Stimulated activated CD8-positive, alpha-beta memory T cell treated with anti-CD3 and anti-CD28 coated beads, Interleukin-12 subunit alpha, Interleukin-12 subunit beta, amount 100 ng/mL, for 1 hour (primary cell): ENCODE results near the gene B4GALNT2.
"Not testable (repeated sequence)": the region's sequence is repeated elsewhere in the genome, so short reads cannot be mapped to it uniquely, and the experiment has no call there.

Experiments used
- DNase-seq: peaks from one replicate; pipeline ENCODE4 v3.0.0-alpha.2; 2020; ENCODE audit warnings: low read depth

Gene B4GALNT2

DNA sequence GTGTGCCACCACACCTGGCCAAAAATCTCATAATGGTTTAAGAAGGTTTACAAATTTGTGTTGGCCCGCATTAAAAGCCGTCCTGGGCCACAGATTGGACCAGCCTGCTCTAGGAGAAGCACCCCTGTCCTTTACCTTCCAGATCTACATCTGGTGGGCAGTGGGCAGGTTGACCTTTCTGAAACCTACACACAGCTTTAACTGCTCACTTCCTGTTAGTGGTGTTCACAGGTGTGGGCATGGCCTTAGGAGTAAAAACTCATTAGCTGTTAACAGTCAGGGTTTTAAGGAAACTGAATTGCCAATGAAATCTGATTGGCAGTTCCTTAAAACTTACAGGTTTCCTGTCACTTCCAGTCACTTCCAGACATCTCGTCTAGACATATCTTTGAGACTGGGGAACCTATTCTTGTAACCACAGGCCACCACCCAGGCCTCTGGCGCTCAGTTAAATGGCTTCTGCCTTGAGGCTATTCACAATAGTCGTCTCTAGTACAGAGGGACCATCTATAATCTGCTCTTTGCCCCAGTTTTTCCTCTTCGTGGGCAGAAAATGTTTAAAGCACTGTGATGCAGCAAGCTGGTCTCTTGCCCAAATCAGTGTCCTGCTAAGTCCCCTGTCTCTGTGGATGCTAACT, 48.5 kb downstream of the B4GALNT2 start:
- DNase-seq = no peak

GRCh38 chr17:49183341-49183740, 50.8 kb downstream of the B4GALNT2 start:
- no peak for DNase-seq

DNA sequence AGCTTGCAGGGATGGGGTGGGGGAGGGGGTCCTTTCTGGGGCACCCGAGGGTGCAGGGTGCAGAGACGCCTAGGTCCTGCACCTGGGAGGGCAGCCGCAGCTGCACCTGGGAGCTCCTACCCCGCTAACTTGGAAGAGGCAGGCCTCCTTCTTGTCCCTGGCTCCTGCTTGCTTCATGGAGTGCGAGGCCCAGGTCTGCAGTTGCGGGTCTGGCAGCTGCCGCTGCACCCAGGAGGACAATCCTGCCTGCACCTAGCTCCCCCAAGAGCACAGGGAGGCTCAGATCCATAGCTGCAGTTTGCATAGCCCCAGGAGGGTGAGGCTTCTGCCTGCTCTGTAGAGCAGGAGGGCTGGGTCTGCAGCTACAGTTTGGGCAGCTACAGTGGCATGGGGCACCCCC, 51.2 kb downstream of the B4GALNT2 start:
- no peak for DNase-seq

- DNase-seq = not testable (repeated sequence)
These were observed 52.0 kb downstream of the B4GALNT2 start for GRCh38 chr17:49184522-49184921.

GRCh38 chr17:49185381-49185780, 52.8 kb downstream of the B4GALNT2 start:
- not testable (repeated sequence) for DNase-seq

GRCh38 chr17:49187301-49187700, 54.7 kb downstream of the B4GALNT2 start:
- DNase-seq = no peak

DNA sequence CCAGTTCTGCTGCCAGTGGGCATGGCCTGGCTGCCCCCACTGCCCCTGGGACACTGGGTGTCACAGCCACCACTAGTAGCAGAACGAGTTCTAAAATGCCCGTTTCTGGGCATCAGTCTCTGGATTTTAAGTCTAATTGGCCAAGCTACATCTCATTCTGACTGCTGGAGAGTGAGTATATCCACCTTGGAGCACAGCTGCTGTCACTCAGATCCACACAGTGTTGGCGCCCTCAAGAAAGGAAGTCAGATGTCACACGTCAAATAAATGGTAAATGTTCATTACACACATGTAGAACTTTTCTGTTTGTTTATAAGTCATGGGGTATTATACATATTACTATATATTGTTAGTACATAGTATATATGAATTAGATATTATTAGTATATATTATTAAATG, 58.4 kb downstream of the B4GALNT2 start:
- DNase-seq = no peak

DNA sequence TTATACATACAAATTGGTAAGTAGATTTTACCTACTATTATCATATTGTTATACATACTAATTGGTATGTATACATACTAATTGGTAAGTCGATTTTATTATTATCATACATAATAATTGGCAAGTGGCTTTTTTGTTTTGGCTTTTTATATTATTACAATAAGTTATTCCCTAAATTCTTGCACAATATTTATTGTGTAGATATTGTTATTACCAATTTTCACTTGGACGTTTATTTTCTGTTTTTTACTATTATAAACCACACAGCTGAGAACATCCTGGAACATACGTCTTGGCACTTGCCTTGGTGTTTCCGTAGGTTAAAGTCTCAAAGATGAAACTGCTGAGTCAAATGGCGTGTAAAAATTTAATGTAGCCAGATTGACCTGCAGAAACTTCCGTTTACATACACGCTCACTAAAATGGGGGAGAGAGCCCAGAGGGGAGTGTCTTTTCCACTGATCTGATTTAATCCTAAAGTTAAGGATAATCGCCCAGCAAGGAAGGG, 58.9 kb downstream of the B4GALNT2 start:
- no peak for DNase-seq

GRCh38 chr17:49191917-49192741, 59.6 kb downstream of the B4GALNT2 start:
- DNase-seq = peak; percentile 89

DNA sequence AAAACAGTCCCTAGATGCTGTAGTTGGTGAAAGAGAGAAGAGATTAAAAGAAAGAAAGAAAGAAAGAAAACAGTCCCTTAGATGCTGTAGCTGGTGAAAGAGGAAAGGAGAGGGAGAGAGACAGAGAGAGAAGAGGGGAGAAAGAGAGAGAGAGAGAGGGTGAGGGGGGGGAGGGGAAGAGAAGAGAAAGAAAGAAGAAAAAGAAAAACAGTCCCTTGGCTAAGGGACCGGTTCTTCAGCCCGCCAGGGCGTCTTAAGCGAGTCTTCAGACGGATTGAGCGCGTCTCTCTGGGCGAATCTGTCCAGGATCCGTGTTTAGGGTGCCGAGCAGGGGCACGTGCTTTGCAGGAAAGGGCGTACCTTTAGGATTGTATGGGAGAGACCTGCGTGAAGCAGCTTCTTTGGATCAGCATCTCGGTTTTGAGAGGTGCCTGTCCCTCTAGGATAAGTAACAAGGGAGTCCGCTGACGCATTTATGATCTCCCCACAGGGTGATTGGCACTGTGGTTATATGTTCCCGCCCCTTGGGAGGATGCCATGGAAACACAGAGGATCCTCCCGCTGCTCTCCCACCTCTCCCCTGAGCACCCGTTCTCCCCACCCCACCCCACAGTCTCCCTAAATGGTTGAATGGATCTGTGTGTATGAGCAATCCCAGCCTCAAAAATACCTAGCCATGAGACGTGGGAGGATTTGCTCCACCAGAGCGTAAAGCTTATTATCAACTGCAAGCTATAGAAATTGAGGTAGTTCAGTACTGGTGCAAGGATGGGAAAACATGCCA, 61.1 kb downstream of the B4GALNT2 start:
- DNase-seq = no peak

GRCh38 chr17:49194297-49194607, 61.7 kb downstream of the B4GALNT2 start:
- DNase-seq = no peak

DNA sequence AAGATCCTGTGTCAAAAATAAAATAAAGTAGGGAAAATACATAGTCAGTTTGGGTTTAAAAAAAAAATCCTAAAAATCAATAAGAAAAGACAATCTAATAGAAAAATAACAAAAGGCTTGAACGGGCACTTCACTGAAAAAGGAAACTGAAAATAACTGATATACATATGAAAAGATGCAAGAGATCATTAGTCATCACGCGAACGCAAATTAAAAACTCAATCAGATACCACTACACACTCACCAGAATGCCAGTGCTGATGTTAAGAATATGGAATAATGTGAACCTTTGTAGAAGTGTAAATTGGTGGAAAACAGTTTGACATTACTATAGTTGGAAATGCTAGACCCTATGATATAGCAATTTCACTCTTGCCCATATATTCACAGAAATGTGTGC, 63.2 kb downstream of the B4GALNT2 start:
- no peak for DNase-seq

DNA sequence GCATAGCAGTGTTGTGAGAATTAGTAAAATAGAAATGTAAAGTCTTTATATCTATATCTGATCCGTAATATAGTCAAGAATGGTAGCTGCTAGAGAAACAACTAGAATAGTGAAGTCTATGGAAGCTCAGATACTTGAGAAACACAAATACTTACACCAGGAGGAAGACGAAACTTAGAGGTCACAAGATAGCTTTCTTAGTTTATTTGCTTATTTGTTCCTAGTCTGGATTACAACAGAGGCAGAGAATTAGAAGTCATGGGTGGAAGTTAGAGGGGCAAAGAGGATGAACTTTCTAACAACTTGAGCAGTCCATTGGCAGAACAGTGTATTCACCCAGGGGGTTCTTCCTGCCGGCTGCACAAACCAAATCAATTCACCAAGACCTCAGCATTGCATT, 64.0 kb downstream of the B4GALNT2 start:
- DNase-seq = no peak

DNA sequence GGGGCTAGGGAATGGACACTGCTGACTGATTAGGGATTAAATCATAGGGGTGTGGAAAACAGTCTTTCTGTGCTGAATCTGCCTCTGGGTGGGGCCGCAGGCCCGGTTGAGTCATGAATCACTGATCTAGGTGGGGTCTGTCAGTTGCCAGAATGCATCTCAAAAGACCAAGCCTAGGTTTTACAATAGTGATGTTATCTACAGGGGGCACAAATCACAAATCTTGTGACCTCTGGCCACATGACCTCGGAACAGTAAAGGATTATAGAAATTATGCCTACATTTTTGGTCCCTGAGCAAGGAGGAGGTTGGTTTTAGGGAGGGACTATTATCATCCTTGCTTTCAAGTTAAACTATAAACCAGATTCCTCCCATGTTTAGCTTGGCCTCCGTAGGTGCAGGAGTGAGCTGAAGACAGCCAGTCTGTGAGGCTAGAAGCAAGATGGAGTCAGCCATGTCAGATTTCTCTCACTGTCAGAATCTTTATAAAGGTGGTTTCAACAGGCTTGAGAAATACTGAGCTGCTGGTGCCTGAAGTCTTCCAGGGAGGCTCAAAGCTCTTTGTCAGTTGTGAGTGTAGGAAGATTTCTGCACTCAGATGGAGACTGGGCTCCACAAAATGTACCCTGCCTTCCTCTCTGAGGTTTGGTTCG, 64.9 kb downstream of the B4GALNT2 start:
- no peak for DNase-seq

GRCh38 chr17:49198211-49198610, 65.6 kb downstream of the B4GALNT2 start:
- DNase-seq = no peak

DNA sequence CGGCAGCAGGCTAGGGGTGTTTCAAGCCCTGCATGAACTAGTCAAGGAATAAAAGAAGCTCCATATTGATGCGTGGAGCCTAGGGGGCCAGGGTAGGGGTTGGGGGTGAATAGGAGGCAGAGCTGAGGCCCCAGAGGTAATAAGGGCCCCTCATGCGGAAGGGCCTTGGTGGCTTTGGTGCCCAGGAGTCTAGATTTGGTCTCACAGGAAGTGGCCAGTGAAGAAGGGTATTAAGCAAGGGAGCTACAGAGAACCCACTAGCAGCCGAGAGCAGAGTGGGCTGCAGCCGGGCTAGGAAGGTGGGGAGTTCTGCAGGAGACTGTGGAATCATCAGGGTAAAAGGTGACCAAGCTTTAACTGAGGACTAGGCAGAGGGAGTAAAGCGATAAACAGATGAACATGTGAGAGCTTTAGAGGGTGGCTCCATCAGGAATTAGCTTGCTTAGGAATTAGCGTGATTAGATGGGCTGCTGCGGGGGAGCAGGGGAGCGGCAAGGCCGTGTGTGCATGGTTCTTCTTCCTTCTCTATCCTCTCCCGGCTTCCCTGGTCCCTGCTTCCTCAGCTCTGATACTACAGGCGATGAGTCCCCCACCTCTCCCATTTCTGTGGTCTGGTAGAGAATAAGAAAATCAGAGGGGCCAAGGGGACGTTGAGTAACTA, 68.0 kb downstream of the B4GALNT2 start:
- DNase-seq = no peak

DNA sequence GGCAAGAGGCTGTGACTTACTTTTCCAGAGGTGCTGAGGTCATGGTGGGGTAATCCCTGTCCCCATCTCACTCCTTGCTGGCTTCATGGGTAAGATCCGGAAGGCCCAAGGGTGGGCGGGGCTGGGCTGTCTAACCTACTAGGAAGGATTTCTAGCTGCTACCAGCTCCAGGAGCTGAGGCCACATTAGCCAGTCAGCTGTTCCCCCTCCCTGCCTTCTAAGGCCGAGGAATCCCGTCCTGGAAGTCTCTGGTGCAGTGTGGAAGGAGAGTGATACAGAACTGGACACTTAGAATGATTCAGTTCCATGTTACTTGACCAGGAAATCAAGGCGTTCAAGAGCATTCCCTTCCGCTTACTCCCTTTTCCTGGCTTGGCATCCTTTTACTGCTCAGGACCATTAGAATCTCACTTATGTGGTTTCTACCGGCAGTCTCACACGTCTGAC, 68.9 kb downstream of the B4GALNT2 start:
- DNase-seq = no peak

DNA sequence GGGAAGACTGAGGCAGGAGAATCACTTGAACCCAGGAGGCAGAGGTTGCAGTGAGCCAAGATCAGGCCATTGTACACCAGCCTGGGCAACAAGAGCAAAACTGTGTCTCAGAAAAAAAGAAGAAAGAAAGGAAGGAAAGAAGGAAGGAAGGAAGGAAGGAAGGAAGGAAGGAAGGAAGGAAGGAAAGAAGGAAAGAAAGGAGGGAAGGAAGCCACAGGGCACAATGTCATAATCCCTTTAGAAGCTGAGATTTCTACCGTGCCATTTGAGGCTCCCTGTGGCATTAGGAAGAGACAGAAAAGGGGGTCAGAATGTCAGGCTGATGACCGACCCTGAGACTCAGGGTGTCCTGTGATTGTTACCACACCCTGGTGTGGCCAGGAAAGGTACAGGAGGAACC, 71.2 kb downstream of the B4GALNT2 start:
- DNase-seq = no peak

GRCh38 chr17:49204516-49204915, 71.9 kb downstream of the B4GALNT2 start:
- no peak for DNase-seq

DNA sequence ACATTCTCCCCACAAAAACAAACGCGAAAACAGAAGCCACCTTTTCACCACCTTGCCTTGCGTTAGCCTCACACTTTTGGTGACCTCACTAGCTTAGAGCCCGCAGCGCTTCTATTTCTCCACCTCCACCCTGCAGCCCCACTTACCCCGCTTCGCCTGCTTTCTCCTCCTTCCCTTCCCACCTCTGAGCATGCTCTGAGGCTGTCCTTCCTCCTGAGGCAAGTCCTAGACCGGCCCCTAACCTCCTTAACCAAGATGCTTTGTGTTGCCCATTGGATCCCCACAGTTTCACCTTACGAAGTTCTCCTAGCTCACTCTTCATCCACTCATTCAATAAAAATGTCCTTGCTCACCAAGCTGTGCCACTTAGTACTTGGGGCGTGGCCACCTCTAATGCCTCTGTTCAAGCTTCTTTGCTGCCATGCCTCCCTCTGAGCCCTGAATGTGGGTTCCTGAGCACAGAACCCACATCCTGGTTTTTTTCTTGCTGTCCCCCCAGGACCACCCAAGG, 76.5 kb downstream of the B4GALNT2 start:
- DNase-seq = no peak
